PC-3 (cell line): ENCODE measurements around the gene C19orf12. TPM values are rescaled to one million over a fixed set of nuclear protein-coding genes. Genes with fewer than 3 reads are reported as not detected.

ENCODE experiments used
- ATAC-seq: fragments of 200-7000 bp; cut with Tn5 transposase; 2 replicates; pipeline ENCODE4 v1.9.1; 2020; ENCODE audit warnings: mild to moderate bottlenecking, moderate library complexity
- BruUV-seq: library from RNA; stranded (reverse); fragments of 400-500 nt; replicated peaks from 2 replicates; lab custom pipeline; 2021; lab: Mats Ljungman, UMichigan
- CTCF ChIA-PET: fragments of 300-600 bp; sonication (Branson Sonifier 250); formaldehyde crosslinking; loops from one replicate; lab custom pipeline; 2022; ENCODE audit warnings: antibody characterized with exemption; lab: Charles Lee
- POLR2A ChIA-PET: fragments of 300-600 bp; sonication (Branson Sonifier 250); formaldehyde crosslinking; loops from one replicate; lab custom pipeline; 2022; ENCODE audit warnings: antibody characterized with exemption; ENCODE audit not compliant: unreplicated experiment; lab: Charles Lee
- DNase-seq: peaks from one replicate; pipeline ENCODE4 v3.0.0-alpha.2; 2015
- H2AFZ ChIP-seq: fragments of 300-600 bp; sonication (generic); 2 replicates; pipeline ENCODE4 v1.6.0; 2016; ENCODE audit warnings: antibody characterized with exemption, low read length
- H3F3A ChIP-seq: fragments of 300-600 bp; sonication (generic); one replicate; pipeline ENCODE4 v1.6.0; 2017; ENCODE audit warnings: antibody characterized with exemption, low read length, control low read depth, mild to moderate bottlenecking; ENCODE audit not compliant: unreplicated experiment
- H3K27ac ChIP-seq: fragments of 300-600 bp; sonication (generic); 2 replicates; pipeline ENCODE4 v1.5.1; 2016; ENCODE audit warnings: mild to moderate bottlenecking, low read length
- H3K27me3 ChIP-seq: fragments of 300-600 bp; sonication (generic); 2 replicates; pipeline ENCODE4 v1.6.1; 2016; ENCODE audit warnings: low read length, mixed read lengths
- H3K36me3 ChIP-seq: fragments of 300-600 bp; sonication (generic); 2 replicates; pipeline ENCODE4 v1.6.1; 2016; ENCODE audit warnings: low read depth, mixed run types, low read length, mixed read lengths
- H3K4me1 ChIP-seq: fragments of 300-600 bp; sonication (generic); 2 replicates; pipeline ENCODE4 v1.5.1; 2016; ENCODE audit warnings: low read length; ENCODE audit not compliant: insufficient read depth
- H3K4me2 ChIP-seq: fragments of 300-600 bp; sonication (generic); 2 replicates; pipeline ENCODE4 v1.6.0; 2016; ENCODE audit warnings: low read length
- H3K4me3 ChIP-seq: fragments of 300-600 bp; sonication (generic); 2 replicates; pipeline ENCODE4 v1.5.1; 2016; ENCODE audit warnings: mild to moderate bottlenecking, low read length, mixed read lengths
- H3K79me2 ChIP-seq: fragments of 300-600 bp; sonication (generic); 2 replicates; pipeline ENCODE4 v1.6.1; 2017; ENCODE audit warnings: low read length, mixed read lengths
- H3K9ac ChIP-seq: fragments of 300-600 bp; sonication (generic); 2 replicates; pipeline ENCODE4 v1.6.0; 2016; ENCODE audit warnings: mild to moderate bottlenecking, low read length
- H3K9me2 ChIP-seq: fragments of 300-600 bp; sonication (generic); replicated peaks from 2 replicates; pipeline ENCODE4 v1.6.1; 2016; ENCODE audit warnings: mixed run types, low read length, mixed read lengths
- H3K9me3 ChIP-seq: fragments of 300-600 bp; sonication (generic); 2 replicates; pipeline ENCODE4 v1.6.1; 2016; ENCODE audit warnings: low read length, mixed read lengths
- H4K20me1 ChIP-seq: fragments of 300-600 bp; sonication (generic); 2 replicates; pipeline ENCODE4 v1.6.1; 2016; ENCODE audit warnings: low read length, mixed read lengths
- EZH2 ChIP-seq: fragments of 300-600 bp; sonication (generic); IDR thresholded peaks from one replicate; pipeline ENCODE4 v1.6.1; 2017; ENCODE audit warnings: antibody characterized with exemption, mild to moderate bottlenecking, low read length; ENCODE audit not compliant: unreplicated experiment
- EZH2phosphoT487 ChIP-seq: fragments of 300-600 bp; sonication (generic); IDR thresholded peaks from 2 replicates; pipeline ENCODE4 v1.6.1; 2018; ENCODE audit warnings: mild to moderate bottlenecking, antibody characterized with exemption, low read length, borderline replicate concordance
- intact Hi-C: fragments of 100-400 bp; cut with micrococcal nuclease; formaldehyde crosslinking; loops from 2 replicates; pipeline ENCODE4 v1.9.0; 2023
- total RNA-seq: library from RNA; depleted of rRNA; stranded (reverse); fragments of >200 nt; gene quantifications from 2 replicates; pipeline ENCODE4 v1.2.3, GENCODE V29; 2014
- TF ChIP-seq, protein P1 (sequence below): fragments of 300-600 bp; sonication (generic); conservative IDR thresholded peaks from 2 replicates; pipeline ENCODE4 v1.5.1; 2017; ENCODE audit warnings: antibody characterized with exemption, low read depth, mild to moderate bottlenecking, low read length

Gene C19orf12
- total RNA-seq, 1 experiment from 2014 or later = 11.8 TPM

DNA sequence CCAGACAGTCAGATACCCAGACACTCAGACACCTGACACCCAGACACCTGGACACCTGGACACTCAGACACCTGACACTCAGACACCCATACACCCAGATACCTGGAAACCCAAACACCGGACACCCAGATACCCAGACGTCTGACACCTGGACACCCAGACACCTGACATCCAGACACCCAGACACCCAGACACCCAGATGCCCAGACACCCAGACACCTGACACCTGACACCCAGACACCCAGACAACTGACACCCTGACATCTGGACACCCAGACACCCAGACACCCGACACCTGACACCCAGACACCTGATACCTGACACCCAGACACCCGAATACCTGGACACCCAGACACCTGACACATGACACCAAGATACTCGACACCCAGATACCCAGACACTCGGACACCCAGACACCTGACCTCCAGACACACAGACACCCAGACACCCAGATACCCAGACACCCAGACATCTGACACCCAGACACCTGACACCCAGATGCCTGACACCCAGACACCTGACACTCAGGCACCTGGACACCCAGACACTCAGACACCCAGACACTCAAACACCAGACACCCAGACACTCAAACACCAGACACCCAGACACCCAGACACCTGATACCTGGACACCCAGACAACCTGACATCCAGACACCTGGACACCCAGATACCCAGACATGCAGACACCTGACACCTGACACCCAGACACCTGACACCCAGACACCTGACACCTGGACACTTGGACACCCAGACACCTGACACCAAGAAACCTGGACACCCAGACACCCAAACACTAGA, 19.1 kb downstream of the C19orf12 start:
- Histone ChIP-seq H3K4me3 (no peak overlapping the region), H3K36me3 (no peaks in the 10 kb centered on the region), H3K9me2 (no peaks in the 10 kb centered on the region), H4K20me1 (no peaks in the 10 kb centered on the region), H3K27me3 (no peaks in the 10 kb centered on the region), H3K4me2 (no peak overlapping the region), H3F3A (no peaks in the 10 kb centered on the region), H3K4me1 (no peaks in the 10 kb centered on the region), H3K9me3 (no peaks in the 10 kb centered on the region), H3K27ac (no peak overlapping the region), H2AFZ (no peak overlapping the region), H3K79me2 (no peaks in the 10 kb centered on the region), H3K9ac (no peak overlapping the region)
- POLR2A ChIA-PET = no interaction called here
- intact Hi-C loops = loop anchor here (10.0 kb wide), 1 partner anchor 231 kb away; no protein-coding TSS in a partner anchor
- DNase-seq (no peak), ATAC-seq (no peak)
- CTCF ChIA-PET = no interaction called here
- TF ChIP-seq EZH2 (no peak), EZH2phosphoT487 (no peak)
- TF ChIP-seq, protein P1, sequence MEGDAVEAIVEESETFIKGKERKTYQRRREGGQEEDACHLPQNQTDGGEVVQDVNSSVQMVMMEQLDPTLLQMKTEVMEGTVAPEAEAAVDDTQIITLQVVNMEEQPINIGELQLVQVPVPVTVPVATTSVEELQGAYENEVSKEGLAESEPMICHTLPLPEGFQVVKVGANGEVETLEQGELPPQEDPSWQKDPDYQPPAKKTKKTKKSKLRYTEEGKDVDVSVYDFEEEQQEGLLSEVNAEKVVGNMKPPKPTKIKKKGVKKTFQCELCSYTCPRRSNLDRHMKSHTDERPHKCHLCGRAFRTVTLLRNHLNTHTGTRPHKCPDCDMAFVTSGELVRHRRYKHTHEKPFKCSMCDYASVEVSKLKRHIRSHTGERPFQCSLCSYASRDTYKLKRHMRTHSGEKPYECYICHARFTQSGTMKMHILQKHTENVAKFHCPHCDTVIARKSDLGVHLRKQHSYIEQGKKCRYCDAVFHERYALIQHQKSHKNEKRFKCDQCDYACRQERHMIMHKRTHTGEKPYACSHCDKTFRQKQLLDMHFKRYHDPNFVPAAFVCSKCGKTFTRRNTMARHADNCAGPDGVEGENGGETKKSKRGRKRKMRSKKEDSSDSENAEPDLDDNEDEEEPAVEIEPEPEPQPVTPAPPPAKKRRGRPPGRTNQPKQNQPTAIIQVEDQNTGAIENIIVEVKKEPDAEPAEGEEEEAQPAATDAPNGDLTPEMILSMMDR = no peak
- BruUV-seq = no TSS peak

DNA sequence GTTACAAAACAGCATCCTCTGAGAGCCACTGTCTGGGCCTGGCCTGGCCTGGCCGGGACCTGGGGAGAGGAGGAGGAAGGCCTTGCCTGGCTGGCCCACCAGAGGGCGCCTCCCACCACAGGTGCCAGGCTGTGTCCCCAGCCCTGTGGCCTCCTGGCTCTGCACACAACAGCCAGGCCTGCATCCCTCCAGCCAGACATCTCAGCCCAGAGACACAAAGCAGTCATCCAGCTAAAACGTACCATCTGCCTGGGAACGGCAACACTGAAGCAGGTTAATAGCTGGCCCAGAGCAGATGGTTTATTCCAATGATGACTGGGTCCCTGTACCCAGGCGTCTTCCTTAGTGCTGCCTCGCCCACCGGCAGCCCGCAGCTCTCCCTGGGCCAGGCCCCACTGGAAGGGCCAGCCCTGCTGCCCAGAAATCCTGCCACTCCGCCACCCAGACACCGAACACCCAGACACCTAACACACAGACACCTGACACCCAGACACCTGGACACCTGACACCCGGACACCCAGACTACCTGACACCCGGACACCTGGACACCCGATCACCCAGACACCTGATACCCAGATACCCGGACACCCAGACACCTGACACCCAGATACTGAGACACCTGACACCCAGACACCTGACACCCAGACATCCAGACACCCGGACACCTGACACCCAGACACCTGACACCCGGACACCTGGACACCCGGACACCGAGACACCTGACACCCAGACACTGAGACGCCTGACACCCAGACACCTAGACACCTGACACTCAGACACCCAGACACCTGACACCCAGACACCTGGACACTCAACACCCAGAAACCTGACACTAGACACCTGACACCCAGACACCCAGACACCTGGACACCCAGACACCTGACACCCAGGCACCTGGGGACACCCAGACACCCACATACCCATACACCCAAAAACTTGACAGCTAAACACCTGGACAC, 20.1 kb downstream of the C19orf12 start:
- Histone ChIP-seq H3K27me3 (no peaks in the 10 kb centered on the region), H3F3A (no peaks in the 10 kb centered on the region), H3K27ac (no peak overlapping the region), H3K9me3 (no peaks in the 10 kb centered on the region), H4K20me1 (no peaks in the 10 kb centered on the region), H2AFZ (no peak overlapping the region), H3K4me1 (no peaks in the 10 kb centered on the region), H3K4me2 (no peak overlapping the region), H3K4me3 (no peak overlapping the region), H3K9me2 (no peaks in the 10 kb centered on the region), H3K79me2 (no peaks in the 10 kb centered on the region), H3K36me3 (no peaks in the 10 kb centered on the region), H3K9ac (no peak overlapping the region)
- POLR2A ChIA-PET = interaction anchor here (0.7 kb wide), 1 partner anchor 20 kb away, joined by 4 read pairs; the partner anchor contains the start of gene C19orf12
- ATAC-seq = peak; percentile 96
- peak; percentile 56 for DNase-seq
- CTCF ChIA-PET = interaction anchor here (0.8 kb wide), 1 partner anchor 21 kb away, joined by 3 read pairs; no protein-coding TSS in a partner anchor
- no TSS peak for BruUV-seq
- intact Hi-C loops = loop anchor here (1.0 to 10.0 kb wide), 2 partner anchors 21 to 230 kb away; no protein-coding TSS in a partner anchor
- TF ChIP-seq, protein P1 = peak; percentile 76
- TF ChIP-seq EZH2phosphoT487 = no peak
